Suppressor macrophage treated with lipopolysaccharide for 1 hour (primary cell): ENCODE measurements around the gene STIM1.
"Not testable (repeated sequence)": the region's sequence is repeated elsewhere in the genome, so short reads cannot be mapped to it uniquely, and the experiment has no call there.

Experiments
- DNase-seq, 3 donors: peaks; one replicate each; pipeline ENCODE4 v3.0.0-alpha.2; 2020 to 2022

STIM1 gene

DNA sequence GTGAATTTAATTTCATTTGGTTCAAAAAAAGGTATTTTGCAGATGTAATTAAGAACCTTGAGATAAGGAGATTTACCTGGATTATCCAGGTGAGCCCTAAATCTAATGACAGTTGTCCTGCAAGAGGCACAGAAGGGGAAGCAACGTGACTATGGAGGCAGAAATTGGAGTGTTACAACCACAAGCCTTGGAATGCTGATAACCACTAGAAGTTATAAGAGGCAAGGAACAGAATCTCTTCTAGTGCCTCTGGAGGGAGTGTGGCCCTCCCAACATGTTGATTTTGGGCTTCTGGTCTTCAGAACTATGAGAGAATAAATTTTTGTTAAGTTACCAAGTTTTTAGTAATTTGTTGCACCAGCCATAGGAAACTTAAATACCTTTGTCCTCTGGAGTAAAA, 271.9 kb downstream of the STIM1 start:
- DNase-seq: no peak

DNA sequence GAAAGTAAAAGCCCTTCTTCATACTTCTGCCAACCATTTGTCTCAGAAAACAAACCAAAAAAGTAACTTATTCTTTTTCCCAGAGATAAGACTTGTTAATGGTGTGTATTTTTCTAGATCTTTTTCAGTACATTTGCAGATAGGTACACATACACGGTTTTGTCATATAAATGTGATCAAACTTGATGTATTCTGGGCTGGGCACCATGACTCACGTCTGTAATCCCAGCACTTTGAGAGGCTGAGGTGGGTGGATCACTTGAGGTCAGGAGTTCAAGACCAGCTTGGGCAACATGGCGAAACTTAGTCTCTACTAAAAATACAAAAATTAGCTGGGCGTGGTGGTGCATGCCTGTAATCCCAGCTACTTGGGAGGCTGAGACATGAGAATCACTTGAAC, 274.8 kb downstream of the STIM1 start:
- DNase-seq: not testable (repeated sequence)

DNA sequence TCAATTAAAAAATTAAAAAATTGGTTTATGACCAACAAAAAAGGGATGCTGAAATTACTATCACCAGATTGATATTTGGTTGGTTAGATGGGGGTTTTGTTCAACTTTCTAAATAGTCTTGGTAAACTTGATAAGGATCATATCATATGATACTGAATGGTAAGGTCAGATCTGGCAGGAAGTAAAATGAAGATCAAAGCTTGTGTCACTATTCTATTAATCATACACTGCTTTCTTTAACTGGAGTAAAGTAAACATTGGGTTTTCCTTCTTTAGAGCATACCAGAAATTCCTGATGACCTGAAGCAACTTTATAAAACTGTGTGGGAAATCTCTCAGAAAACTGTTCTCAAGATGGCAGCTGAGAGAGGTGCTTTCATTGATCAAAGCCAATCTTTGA, 279.3 kb downstream of the STIM1 start:
- DNase-seq: no peak

DNA sequence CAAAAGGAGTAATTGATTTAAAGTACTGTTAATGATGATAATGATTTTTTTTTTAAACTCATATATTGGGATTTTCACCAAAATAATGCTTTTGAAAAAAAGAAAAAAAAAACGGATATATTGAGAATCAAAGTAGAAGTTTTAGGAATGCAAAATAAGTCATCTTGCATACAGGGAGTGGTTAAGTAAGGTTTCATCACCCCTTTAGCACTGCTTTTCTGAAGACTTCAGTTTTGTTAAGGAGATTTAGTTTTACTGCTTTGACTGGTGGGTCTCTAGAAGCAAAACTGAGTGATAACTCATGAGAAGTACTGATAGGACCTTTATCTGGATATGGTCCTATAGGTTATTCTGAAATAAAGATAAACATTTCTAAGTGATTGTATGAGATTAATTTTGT, 283.0 kb downstream of the STIM1 start:
- DNase-seq: no peak

DNA sequence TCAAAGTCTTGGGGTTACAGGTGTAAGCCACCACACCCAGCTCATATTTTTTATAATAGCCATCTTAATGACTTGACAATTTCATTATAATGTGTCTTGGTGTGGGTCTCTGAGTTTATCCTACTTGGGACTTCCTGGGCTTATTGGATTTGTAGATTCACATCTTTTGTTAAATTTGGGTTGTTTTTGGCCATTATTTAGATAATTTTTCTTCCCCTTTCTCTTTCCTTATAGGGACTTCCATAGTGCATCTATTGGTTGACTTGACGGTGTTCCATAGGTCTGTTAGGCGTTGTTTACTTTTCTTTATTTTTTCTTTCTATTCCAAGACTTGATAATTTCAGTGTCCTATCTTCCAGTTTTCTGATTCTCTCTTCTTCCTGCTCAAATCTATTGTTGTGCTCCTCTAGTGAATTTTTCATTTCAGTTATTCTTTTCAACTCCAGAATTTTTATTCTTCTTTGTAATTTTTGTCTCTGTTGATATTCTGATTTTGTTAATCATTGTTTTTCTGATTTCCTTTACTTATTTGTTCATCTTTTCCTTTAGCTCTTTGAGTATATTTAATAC, 284.7 kb downstream of the STIM1 start:
- no peak for DNase-seq
